ENCODE results near the gene TSTD2.

TSTD2 gene

GRCh38 chr9:97604901-97605645, 28.1 kb downstream of the TSTD2 start:
- H3K4me3 ChIP-seq (ENCODE audit: low read depth, low read length): no peak overlapping the region
- no peak for TF ChIP-seq CTCF (IDR thresholded peaks at IDR 0.05; ENCODE audit: low read depth, low read length, missing control alignments)
- DNase-seq (ENCODE audit: low read depth): no peak
- in situ Hi-C loops (cut with HindIII; ENCODE audit: low sequenced_read_pairs): loop anchor here (25.0 kb wide), 1 partner anchor 143 kb away; no protein-coding TSS in a partner anchor

- DNase-seq (ENCODE audit: low read depth): no peak
- TF ChIP-seq CTCF (IDR thresholded peaks at IDR 0.05; ENCODE audit: low read depth, low read length, missing control alignments): no peak
- in situ Hi-C loops (cut with HindIII; ENCODE audit: low sequenced_read_pairs): loop anchor here (25.0 kb wide), 1 partner anchor 140 kb away; no protein-coding TSS in a partner anchor
- H3K4me3 ChIP-seq (ENCODE audit: low read depth, low read length): no peak overlapping the region
Observed at GRCh38 chr9:97602430-97602829, 30.7 kb downstream of the TSTD2 start.

- DNase-seq (ENCODE audit: low read depth): no peak
- H3K4me3 ChIP-seq (ENCODE audit: low read depth, low read length): no peak overlapping the region
- in situ Hi-C loops (cut with HindIII; ENCODE audit: low sequenced_read_pairs): loop anchor here (25.0 kb wide), 1 partner anchor 139 kb away; no protein-coding TSS in a partner anchor
- TF ChIP-seq CTCF (IDR thresholded peaks at IDR 0.05; ENCODE audit: low read depth, low read length, missing control alignments): no peak
Observed at GRCh38 chr9:97601228-97601898, 31.8 kb downstream of the TSTD2 start.

GRCh38 chr9:97600531-97601227, 32.5 kb downstream of the TSTD2 start:
- no peak overlapping the region for H3K4me3 ChIP-seq (ENCODE audit: low read depth, low read length)
- in situ Hi-C loops (cut with HindIII; ENCODE audit: low sequenced_read_pairs): loop anchor here (25.0 kb wide), 1 partner anchor 138 kb away; no protein-coding TSS in a partner anchor

GRCh38 chr9:97599314-97599846, 33.8 kb downstream of the TSTD2 start:
- in situ Hi-C loops (cut with HindIII; ENCODE audit: low sequenced_read_pairs): no loop called here
- TF ChIP-seq CTCF (IDR thresholded peaks at IDR 0.05; ENCODE audit: low read depth, low read length, missing control alignments): no peak
- no peak overlapping the region for H3K4me3 ChIP-seq (ENCODE audit: low read depth, low read length)
- no peak for DNase-seq (ENCODE audit: low read depth)

More at GRCh38 chr9:97600531-97601227, 32.5 kb downstream of the TSTD2 start:
- TF ChIP-seq CTCF (IDR thresholded peaks at IDR 0.05; ENCODE audit: low read depth, low read length, missing control alignments): no peak
- DNase-seq (ENCODE audit: low read depth): no peak

All from astrocyte of the cerebellum (primary cell).